Kidney (tissue), 14 donors: ENCODE measurements around the gene MYO7B. TPM values are rescaled to one million over a fixed set of nuclear protein-coding genes. Genes with fewer than 3 reads are reported as not detected.
"Not testable (repeated sequence)": the region's sequence is repeated elsewhere in the genome, so short reads cannot be mapped to it uniquely, and the experiment has no call there.

Source experiments
- DNase-seq, 5 donors: peaks; one replicate each; pipeline ENCODE4 v3.0.0-alpha.2; 2013 to 2020
- FAIRE-seq: peaks from 2 replicates; lab custom pipeline; 2012; peaks lifted over from hg19 to GRCh38; lab: Jason Lieb, UNC
- H3K27ac ChIP-seq, 2 donors: one replicate each; pipeline ENCODE4 v1.7.0; 2013; ENCODE audit warnings: low read depth in 2 of 2, low read length in 2 of 2, inconsistent platforms in 1 of 2
- H3K27me3 ChIP-seq: one replicate; pipeline ENCODE4 v1.7.1; 2013; ENCODE audit warnings: low read length, inconsistent platforms; ENCODE audit not compliant: control insufficient read depth, insufficient read depth
- H3K36me3 ChIP-seq, 3 donors: one replicate each; pipeline versions ENCODE4 v1.7.0 to v1.7.1; 2013; ENCODE audit warnings: low read length in 3 of 3, control low read depth in 1 of 3, inconsistent platforms in 1 of 3; ENCODE audit not compliant: insufficient read depth in 3 of 3, control insufficient read depth in 2 of 3
- H3K4me1 ChIP-seq, 3 donors: one replicate each; pipeline versions ENCODE4 v1.7.0 to v1.7.1; 2013; ENCODE audit warnings: low read length in 3 of 3, inconsistent platforms in 1 of 3, low read depth in 1 of 3; ENCODE audit not compliant: control insufficient read depth in 2 of 3, insufficient read depth in 2 of 3
- H3K4me3 ChIP-seq, 3 donors: one replicate each; pipeline versions ENCODE4 v1.7.0 to v1.8.1; 2013; ENCODE audit warnings: low read length in 3 of 3, control low read depth in 1 of 3, inconsistent platforms in 1 of 3
- H3K9ac ChIP-seq, 3 donors: one replicate each; pipeline versions ENCODE4 v1.7.0 to v1.7.1; 2013; ENCODE audit warnings: low read length in 3 of 3, control low read depth in 1 of 3, inconsistent platforms in 1 of 3
- H3K9me3 ChIP-seq, 3 donors: one replicate each; pipeline versions ENCODE4 v1.7.0 to v1.7.1; 2013; ENCODE audit warnings: low read length in 3 of 3, control low read depth in 1 of 3, inconsistent platforms in 1 of 3; ENCODE audit not compliant: control insufficient read depth in 2 of 3, insufficient read depth in 1 of 3
- intact Hi-C: fragments of 100-400 bp; cut with DNase I; formaldehyde crosslinking; loops from one replicate; pipeline ENCODE4 v1.11.1; 2022
- polyA plus RNA-seq: library from polyadenylated mRNA; stranded (reverse); fragments of 350-450 nt; fragmentation: Illumina TruSeq; extraction: RNeasy Lipid Tissue Mini Kit (QIAGEN cat#74804); gene quantifications from one replicate; pipeline ENCODE4 v1.2.3, GENCODE V29; 2014; ENCODE audit warnings: low read depth, low replicate concordance; ENCODE audit not compliant: insufficient read depth
- total RNA-seq: library from RNA; stranded (reverse); fragmentation: NEBNext Ultra II Directional; extraction: Animal tissue kit (Norgen Biotek cat#: 25700); gene quantifications from one replicate; pipeline ENCODE4 v1.2.1, GENCODE V29; 2021
- TF ChIP-seq, protein P1 (sequence below): IDR thresholded peaks from 3 replicates; pipeline ENCODE4 v1.5.1; 2012; ENCODE audit warnings: mild to moderate bottlenecking, moderate library complexity, borderline replicate concordance; ENCODE audit not compliant: insufficient read depth; ENCODE audit errors: extremely low read depth
- donor health status: control.
- donor health status: control.
- donor health status: control.
- donor health status: control.
- donor health status: control.
- donor health status: DM: yes; HTN: yes; CAD: no.
- donor health status: Normal renal cell carcinoma (clear cell type).

Gene MYO7B
- total and polyA plus RNA-seq, 2 donors from 2014 or later: 11.0 to 22.2 TPM

DNA sequence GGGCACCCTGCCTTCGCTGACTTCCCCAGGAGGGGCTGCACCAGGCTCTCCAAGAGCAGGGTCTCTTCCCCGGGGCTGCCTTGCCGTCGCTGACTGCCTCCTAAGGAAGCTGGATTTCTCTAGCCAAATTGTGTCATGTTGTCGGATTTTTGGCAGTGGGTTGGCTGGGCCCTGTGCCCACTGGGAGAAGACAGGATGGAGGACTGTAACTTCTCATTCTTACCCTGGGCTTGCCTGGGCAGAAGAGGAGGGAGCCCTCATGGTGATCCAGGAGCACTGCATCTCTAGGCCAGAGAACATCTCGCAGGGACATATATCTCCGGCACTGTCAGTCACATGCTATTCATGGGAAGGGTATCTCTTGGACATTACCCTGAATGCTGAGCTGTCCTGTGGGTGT is 6.3 kb downstream of the MYO7B start:
- TF ChIP-seq, protein P1, sequence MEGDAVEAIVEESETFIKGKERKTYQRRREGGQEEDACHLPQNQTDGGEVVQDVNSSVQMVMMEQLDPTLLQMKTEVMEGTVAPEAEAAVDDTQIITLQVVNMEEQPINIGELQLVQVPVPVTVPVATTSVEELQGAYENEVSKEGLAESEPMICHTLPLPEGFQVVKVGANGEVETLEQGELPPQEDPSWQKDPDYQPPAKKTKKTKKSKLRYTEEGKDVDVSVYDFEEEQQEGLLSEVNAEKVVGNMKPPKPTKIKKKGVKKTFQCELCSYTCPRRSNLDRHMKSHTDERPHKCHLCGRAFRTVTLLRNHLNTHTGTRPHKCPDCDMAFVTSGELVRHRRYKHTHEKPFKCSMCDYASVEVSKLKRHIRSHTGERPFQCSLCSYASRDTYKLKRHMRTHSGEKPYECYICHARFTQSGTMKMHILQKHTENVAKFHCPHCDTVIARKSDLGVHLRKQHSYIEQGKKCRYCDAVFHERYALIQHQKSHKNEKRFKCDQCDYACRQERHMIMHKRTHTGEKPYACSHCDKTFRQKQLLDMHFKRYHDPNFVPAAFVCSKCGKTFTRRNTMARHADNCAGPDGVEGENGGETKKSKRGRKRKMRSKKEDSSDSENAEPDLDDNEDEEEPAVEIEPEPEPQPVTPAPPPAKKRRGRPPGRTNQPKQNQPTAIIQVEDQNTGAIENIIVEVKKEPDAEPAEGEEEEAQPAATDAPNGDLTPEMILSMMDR: no peak
- Histone ChIP-seq H3K9me3 (no peaks in the 10 kb centered on the region), H3K4me3 (no peak overlapping the region), H3K4me1 (no peaks in the 10 kb centered on the region), H3K27ac (no peak overlapping the region), H3K36me3 (no peaks in the 10 kb centered on the region), H3K9ac (no peak overlapping the region), H3K27me3 (no peaks in the 10 kb centered on the region)
- intact Hi-C loops: no loop called here
- no peak for FAIRE-seq
- DNase-seq: no peak

- Histone ChIP-seq H3K27ac (no peak overlapping the region), H3K4me1 (no peaks in the 10 kb centered on the region), H3K4me3 (no peak overlapping the region), H3K9ac (no peak overlapping the region), H3K9me3 (no peaks in the 10 kb centered on the region), H3K27me3 (no peaks in the 10 kb centered on the region), H3K36me3 (no peaks in the 10 kb centered on the region)
- no peak for FAIRE-seq
- DNase-seq: no peak
- TF ChIP-seq, protein P1: no peak
- intact Hi-C loops: no loop called here
Measured at GRCh38 chr2:127542231-127542630, 6.7 kb downstream of the MYO7B start.

DNA sequence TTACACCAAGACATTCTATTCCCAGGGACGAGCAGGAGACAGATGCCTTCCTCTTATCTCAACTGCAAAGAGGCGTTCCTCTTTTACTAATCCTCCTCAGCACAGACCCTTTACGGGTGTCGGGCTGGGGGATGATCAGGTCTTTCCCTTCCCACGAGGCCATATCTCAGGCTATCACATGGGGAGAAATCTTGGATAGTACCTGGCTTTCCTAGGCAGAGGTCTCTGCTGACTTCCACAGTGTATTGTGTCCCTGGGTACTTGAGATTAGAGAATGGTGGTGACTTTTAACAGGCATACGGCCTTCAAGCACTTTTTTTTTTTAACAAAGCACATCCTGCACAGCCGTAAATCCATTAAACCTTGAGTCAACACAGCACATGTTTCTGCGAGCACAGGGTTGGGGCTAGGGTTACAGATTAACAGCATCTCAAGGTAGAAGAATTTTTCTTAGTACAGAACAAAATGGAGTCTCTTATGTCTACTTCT is 7.6 kb downstream of the MYO7B start:
- peak in 2 of 5 donors; percentile 46 to 52 for DNase-seq
- H3K27ac ChIP-seq, FAIRE-seq, H3K27me3 ChIP-seq, H3K36me3 ChIP-seq, H3K9ac ChIP-seq, H3K9me3 ChIP-seq, H3K4me3 ChIP-seq, intact Hi-C loops, H3K4me1 ChIP-seq: not testable (repeated sequence)

GRCh38 chr2:127545189-127545588 is 9.7 kb downstream of the MYO7B start:
- Histone ChIP-seq H3K9me3 (no peaks in the 10 kb centered on the region), H3K4me1 (no peaks in the 10 kb centered on the region), H3K9ac (no peak overlapping the region), H3K27ac (no peak overlapping the region), H3K27me3 (no peaks in the 10 kb centered on the region), H3K36me3 (no peaks in the 10 kb centered on the region), H3K4me3 (no peak overlapping the region)
- no peak for FAIRE-seq
- TF ChIP-seq, protein P1: no peak
- peak in 1 of 5 donors; percentile 22 for DNase-seq
- intact Hi-C loops: no loop called here
